ENCODE measurements around the gene HOXA2. TPM values are rescaled to one million over a fixed set of nuclear protein-coding genes. Genes with fewer than 3 reads are reported as not detected.

The HOXA2 gene
- total and polyA plus RNA-seq, 2 of the 8 experiments (the other 6 are each of a cell fraction or from before 2014, with no cell fraction given), result not detected

DNA sequence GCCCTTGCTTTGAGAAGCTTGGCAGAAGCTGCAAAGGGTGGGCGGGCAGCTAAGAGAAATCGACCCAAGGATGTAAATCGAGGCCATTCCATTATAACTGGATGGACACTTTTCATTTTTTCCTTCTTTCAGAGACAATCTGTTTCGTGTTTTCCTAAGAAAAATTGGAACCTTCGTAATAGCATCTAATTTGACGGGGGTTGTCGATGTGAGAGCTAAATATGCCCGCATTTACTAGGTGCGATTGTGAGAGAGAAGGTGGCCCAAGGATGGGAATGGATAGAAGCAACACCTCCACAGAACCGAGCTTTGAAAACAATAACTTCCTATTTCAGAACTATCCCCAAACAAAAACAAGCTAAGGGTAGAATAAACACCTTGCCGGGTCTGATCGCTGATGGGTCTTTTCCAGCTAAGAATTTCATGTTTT, 28.9 kb upstream of the HOXA2 start:
- no peak overlapping the region for H4K91ac ChIP-seq (replicated peaks; ENCODE audit: insufficient read length, low read length)
- H4K20me1 ChIP-seq (replicated peaks in 1 of 2; ENCODE audit: control insufficient read depth in 1 of 2, insufficient read depth in 2 of 2, low read length in 2 of 2), result peaks cover 14 to 30% of the 10 kb centered on the region in 2 experiments
- H3K14ac ChIP-seq (ENCODE audit: insufficient read length), result no peak overlapping the region
- H3K9me3 ChIP-seq (ENCODE audit: insufficient read depth in 2 of 2, low read depth in 1 of 2, low read length in 1 of 2), result peaks cover 0 to 4% of the 10 kb centered on the region in 2 experiments; a peak in 1 of 4 replicates
- no peak overlapping the region for H3K27ac ChIP-seq (ENCODE audit: low read depth, low read length)
- no peak overlapping the region for H2BK12ac ChIP-seq (ENCODE audit: low read depth, low read length)
- H3K23me2 ChIP-seq (ENCODE audit: low read depth, low read length), result peaks cover 4% of the 10 kb centered on the region; the same call in 1 of the 2 replicates
- peaks cover 0 to 16% (median 0%) of the 10 kb centered on the region in 4 experiments; a peak in 2 of 8 replicates for H3K36me3 ChIP-seq (ENCODE audit: control insufficient read depth in 2 of 4, insufficient read depth in 4 of 4, low read length in 3 of 4)
- no peak overlapping the region for H2BK15ac ChIP-seq (ENCODE audit: low read length)
- H3K23ac ChIP-seq (ENCODE audit: insufficient read length), result no peak overlapping the region
- H3K4me3 ChIP-seq (ENCODE audit: extremely low read depth in 1 of 4, insufficient read depth in 2 of 4, low read depth in 3 of 4, low read length in 4 of 4), result peak overlapping the region; percentile 19 to 60 (median 36); a peak in 6 of 8 replicates
- H3K9ac ChIP-seq (replicated peaks in 1 of 4; ENCODE audit: extremely low read depth in 1 of 4, low read depth in 3 of 4, low read length in 3 of 4), result no peak overlapping the region
- H3K4me2 ChIP-seq (ENCODE audit: insufficient read depth in 1 of 2, low read depth in 2 of 2, low read length in 2 of 2), result peak overlapping the region; percentile 56 to 63
- no peak overlapping the region for H4K5ac ChIP-seq (ENCODE audit: insufficient read length, low read depth, low read length)
- no peak for FAIRE-seq
- TF ChIP-seq RAD21 (IDR thresholded peaks at IDR 0.05 in 1 of 2, conservative IDR thresholded peaks at IDR 0.05 in 1 of 2; ENCODE audit: low read depth in 2 of 2, low read length in 2 of 2), result no peak
- TF ChIP-seq SIRT6 (IDR thresholded peaks at IDR 0.05; ENCODE audit: low read length), result no peak
- no peak for TF ChIP-seq ASH2L (IDR thresholded peaks at IDR 0.05; ENCODE audit: low read length)
- peak; percentile 89 for TF ChIP-seq RNF2 (IDR thresholded peaks at IDR 0.05; ENCODE audit: borderline replicate concordance, low read depth, low read length, missing control alignments, poor library complexity, severe bottlenecking)
- TF ChIP-seq SUZ12 (IDR thresholded peaks at IDR 0.05; ENCODE audit: low read length), result peak; percentile 65
- TF ChIP-seq MAFK (IDR thresholded peaks at IDR 0.05; ENCODE audit: low read depth, low read length), result no peak
- peak; percentile 8 for TF ChIP-seq CTBP2 (IDR thresholded peaks at IDR 0.05; ENCODE audit: borderline replicate concordance, insufficient read depth, insufficient read length, low read length)
- no peaks in the 10 kb centered on the region for H3K79me2 ChIP-seq (ENCODE audit: control insufficient read depth in 1 of 2, insufficient read depth in 2 of 2, low read length in 2 of 2)
- H2AFZ ChIP-seq (ENCODE audit: low read length), result no peak overlapping the region
- no peak overlapping the region for H2BK5ac ChIP-seq (ENCODE audit: low read depth, low read length)
- H3K27me3 ChIP-seq (replicated peaks in 1 of 4; ENCODE audit: control insufficient read depth in 3 of 4, extremely low read depth in 1 of 4, insufficient read depth in 3 of 4, low read length in 3 of 4), result peaks cover 97 to 100% (median 100%) of the 10 kb centered on the region in 4 experiments
- no peak overlapping the region for H2BK120ac ChIP-seq (replicated peaks; ENCODE audit: low read depth, low read length)
- no peak overlapping the region for H4K8ac ChIP-seq (ENCODE audit: extremely low read depth, insufficient read depth, low read length)
- DNase-seq (ENCODE audit: low read depth in 1 of 2, low spot score in 2 of 2), result no peak
- H3K56ac ChIP-seq (replicated peaks; ENCODE audit: insufficient read length, low read depth, low read length), result no peak overlapping the region
- CTCF ChIA-PET (ENCODE audit: partially characterized antibody), result interaction anchor here (0.6 to 2.7 kb wide), 15 partner anchors 10 to 450 kb away, joined by 3 to 13 read pairs (median 3); partner anchors contain the start of genes HOXA3, HOXA5 and HOXA9
- H2AK5ac ChIP-seq (ENCODE audit: low read depth, low read length), result no peak overlapping the region
- no peaks in the 10 kb centered on the region for H3K79me1 ChIP-seq (ENCODE audit: low read depth, low read length)
- H3K4me1 ChIP-seq (replicated peaks in 1 of 4; ENCODE audit: control insufficient read depth in 3 of 4, insufficient read depth in 4 of 4, low read length in 3 of 4), result peaks cover 0 to 4% (median 2%) of the 10 kb centered on the region in 4 experiments; a peak in 4 of 7 replicates
- no peak overlapping the region for H2BK20ac ChIP-seq (ENCODE audit: low read length)
- no peak overlapping the region for H3K18ac ChIP-seq (ENCODE audit: extremely low read depth, low read length)
- WGBS, 2 experiments (ENCODE audit: extremely low coverage in 1 of 2, insufficient coverage in 1 of 2, insufficient read length in 1 of 2, insufficient replicate concordance in 2 of 2, low coverage in 1 of 2, low lambda C conversion rate in 2 of 2, missing lambda C conversion rate in 1 of 2), result 23% methylated on average over 12 of the region's 12 CpGs; no CpG with 5 or more reads in 1 of the 2 experiments
- POLR2A ChIA-PET (ENCODE audit: partially characterized antibody), result no interaction called here
- H3K4ac ChIP-seq (replicated peaks; ENCODE audit: insufficient read length, low read depth, low read length), result no peak overlapping the region
